IMR-90 (cell line): Measurements from ENCODE around the gene PITX1. TPM values are rescaled to one million over a fixed set of nuclear protein-coding genes. Genes with fewer than 3 reads are reported as not detected.

Experiments
- ATAC-seq: fragments of 200-7000 bp; cut with Tn5 transposase; 2 replicates; pipeline ENCODE4 v1.9.1; 2020; ENCODE audit warnings: low read depth, mild to moderate bottlenecking, moderate library complexity
- BruUV-seq: library from RNA; stranded (reverse); fragments of 400-500 nt; replicated peaks from 2 replicates; lab custom pipeline; 2021; lab: Mats Ljungman, UMichigan
- CTCF ChIA-PET: fragments of 300-600 bp; formaldehyde crosslinking; extraction: SDS; loops from one replicate; lab custom pipeline; 2021; ENCODE audit warnings: antibody characterized with exemption; lab: Yijun Ruan, JAX
- POLR2A ChIA-PET: fragments of 300-600 bp; sonication (Branson Sonifier 250); formaldehyde crosslinking; loops from one replicate; lab custom pipeline; 2022; ENCODE audit warnings: antibody characterized with exemption; ENCODE audit not compliant: unreplicated experiment; lab: Charles Lee
- DNase-seq: peaks from one replicate; pipeline ENCODE4 v3.0.0; 2013
- H2AFZ ChIP-seq: replicated peaks from 2 replicates; pipeline ENCODE3; 2013; ENCODE audit warnings: low read length, mild to moderate bottlenecking; ENCODE audit not compliant: poor library complexity
- H2AK5ac ChIP-seq: 2 replicates; pipeline ENCODE4 v1.6.1; 2013; ENCODE audit warnings: low read depth, low read length, inconsistent platforms
- H2AK9ac ChIP-seq: replicated peaks from 2 replicates; pipeline ENCODE3; 2013; ENCODE audit warnings: mild to moderate bottlenecking, low read depth, low read length, moderate library complexity; ENCODE audit not compliant: poor library complexity
- H2BK120ac ChIP-seq: 2 replicates; pipeline ENCODE4 v1.6.1; 2013; ENCODE audit warnings: low read depth, low read length, inconsistent platforms
- H2BK15ac ChIP-seq: 3 replicates; pipeline ENCODE4 v1.6.1; 2013; ENCODE audit warnings: low read depth, low read length, inconsistent platforms
- H2BK20ac ChIP-seq: 2 replicates; pipeline ENCODE4 v1.6.1; 2013; ENCODE audit warnings: low read depth, mild to moderate bottlenecking, inconsistent platforms, low read length, moderate library complexity
- H2BK5ac ChIP-seq: 2 replicates; pipeline ENCODE4 v1.6.1; 2013; ENCODE audit warnings: mild to moderate bottlenecking, low read depth, low read length, inconsistent platforms; ENCODE audit not compliant: poor library complexity, severe bottlenecking
- H3K14ac ChIP-seq: replicated peaks from 2 replicates; pipeline ENCODE4 v1.6.1; 2013; ENCODE audit warnings: low read depth, low read length, inconsistent platforms
- H3K18ac ChIP-seq: 2 replicates; pipeline ENCODE4 v1.6.1; 2013; ENCODE audit warnings: low read depth, low read length, control low read depth
- H3K23ac ChIP-seq: 2 replicates; pipeline ENCODE4 v1.6.1; 2013; ENCODE audit warnings: low read depth, low read length, inconsistent platforms
- H3K27ac ChIP-seq: 2 replicates; pipeline ENCODE4 v1.5.1; 2013; ENCODE audit warnings: mild to moderate bottlenecking, control low read depth, low read length; ENCODE audit not compliant: insufficient read depth
- H3K27me3 ChIP-seq: 2 replicates; pipeline ENCODE4 v1.6.1; 2013; ENCODE audit warnings: low read length; ENCODE audit not compliant: control insufficient read depth, insufficient read depth
- H3K36me3 ChIP-seq: 2 replicates; pipeline ENCODE4 v1.6.1; 2013; ENCODE audit warnings: low read length, mixed read lengths; ENCODE audit not compliant: control insufficient read depth, insufficient read depth
- H3K4ac ChIP-seq: 2 replicates; pipeline ENCODE4 v1.6.1; 2013; ENCODE audit warnings: low read depth, low read length, inconsistent platforms
- H3K4me1 ChIP-seq: 2 replicates; pipeline ENCODE4 v1.6.1; 2013; ENCODE audit warnings: low read length, mixed read lengths; ENCODE audit not compliant: control insufficient read depth, insufficient read depth
- H3K4me2 ChIP-seq: 2 replicates; pipeline ENCODE4 v1.6.1; 2013; ENCODE audit warnings: low read depth, mild to moderate bottlenecking, control low read depth, low read length, moderate library complexity
- H3K4me3 ChIP-seq: 2 replicates; pipeline ENCODE4 v1.5.1; 2013; ENCODE audit warnings: low read depth, mild to moderate bottlenecking, control low read depth, low read length, moderate library complexity; ENCODE audit not compliant: insufficient read depth
- H3K56ac ChIP-seq: 2 replicates; pipeline ENCODE4 v1.6.1; 2013; ENCODE audit warnings: low read length, inconsistent platforms; ENCODE audit not compliant: insufficient read depth; ENCODE audit errors: extremely low read depth
- H3K79me1 ChIP-seq, 2 experiments: 2 replicates each; pipeline ENCODE4 v1.6.1; 2013; ENCODE audit warnings: low read length in 2 of 2, inconsistent platforms in 1 of 2, low read depth in 1 of 2
- H3K9ac ChIP-seq: 2 replicates; pipeline ENCODE4 v1.6.1; 2013; ENCODE audit warnings: low read depth, low read length, control low read depth
- H3K9me1 ChIP-seq: 2 replicates; pipeline ENCODE4 v1.6.1; 2013; ENCODE audit warnings: low read length, inconsistent platforms; ENCODE audit not compliant: insufficient read depth
- H3K9me3 ChIP-seq: 2 replicates; pipeline ENCODE4 v1.6.1; 2013; ENCODE audit warnings: low read length; ENCODE audit not compliant: control insufficient read depth, insufficient read depth
- H4K20me1 ChIP-seq: 2 replicates; pipeline ENCODE4 v1.6.1; 2013; ENCODE audit warnings: low read length, inconsistent platforms; ENCODE audit not compliant: insufficient read depth
- H4K5ac ChIP-seq: 2 replicates; pipeline ENCODE4 v1.6.1; 2013; ENCODE audit warnings: mild to moderate bottlenecking, low read depth, low read length, control low read depth
- H4K8ac ChIP-seq, 2 experiments: 2 replicates each; pipeline ENCODE4 v1.6.1; 2013; ENCODE audit warnings: low read depth in 2 of 2, low read length in 2 of 2, control low read depth in 1 of 2, inconsistent platforms in 1 of 2
- H4K91ac ChIP-seq: 2 replicates; pipeline ENCODE4 v1.6.1; 2013; ENCODE audit warnings: low read depth, low read length, inconsistent platforms; ENCODE audit not compliant: insufficient read depth
- CHD1 ChIP-seq: IDR thresholded peaks from 2 replicates; pipeline ENCODE4 v1.6.1; 2012; ENCODE audit warnings: low read depth, low read length, improper control_type of control experiment
- MXI1 ChIP-seq: IDR thresholded peaks from 2 replicates; pipeline ENCODE4 v1.6.1; 2012; ENCODE audit warnings: low read depth, mild to moderate bottlenecking, low read length, moderate library complexity, borderline replicate concordance
- RAD21 ChIP-seq: IDR thresholded peaks from 2 replicates; pipeline ENCODE4 v1.6.1; 2012; ENCODE audit warnings: low read length, improper control_type of control experiment
- RCOR1 ChIP-seq: IDR thresholded peaks from 2 replicates; pipeline ENCODE4 v1.6.1; 2012; ENCODE audit warnings: mild to moderate bottlenecking, low read length, improper control_type of control experiment; ENCODE audit not compliant: insufficient replicate concordance
- SMC3 ChIP-seq: fragments of 150-350 bp; IDR thresholded peaks from 2 replicates; pipeline ENCODE4 v1.6.1; 2016; ENCODE audit warnings: low read depth, mild to moderate bottlenecking, antibody characterized with exemption, low read length, moderate library complexity
- WGBS, 2 experiments: methylation state at CpG; one replicate each; pipeline versions ENCODE4 v1.1.5 to v1.1.7; 2013; ENCODE audit warnings: missing lambda C conversion rate in 2 of 2; ENCODE audit not compliant: insufficient read length in 1 of 2; ENCODE audit errors: extremely low coverage in 2 of 2; 5-methylcytosine and 5-hydroxymethylcytosine counted together
- dilution Hi-C: fragments of 300-500 bp; cut with HindIII; formaldehyde crosslinking; loops from one replicate; pipeline ENCODE4 v1.14.3; 2018; ENCODE audit warnings: low sequenced_read_pairs; ENCODE audit not compliant: unreplicated experiment
- in situ Hi-C: fragments of 300-500 bp; cut with MboI; formaldehyde crosslinking; loops from 3 replicates; pipeline ENCODE4 v1.14.3; 2019; ENCODE audit warnings: low sequenced_read_pairs, inconsistent platforms, mixed read lengths
- intact Hi-C: fragments of 100-400 bp; cut with micrococcal nuclease; formaldehyde crosslinking; loops from 2 replicates; pipeline ENCODE4 v1.10.0; 2022
- polyA plus RNA-seq, 3 experiments: library from polyadenylated mRNA; depleted of rRNA; stranded (reverse); fragments of >200 nt; gene quantifications; 2 replicates each; pipeline ENCODE4 v1.2.3, GENCODE V29; 2012; ENCODE audit warnings: low replicate concordance in 1 of 3
- total RNA-seq: library from RNA; depleted of rRNA; stranded (reverse); fragments of >200 nt; gene quantifications from 2 replicates; pipeline ENCODE4 v1.2.3, GENCODE V29; 2012

The PITX1 gene
- total and polyA plus RNA-seq, 2 of the 4 experiments (the other 2 are of a cell fraction): 10.4 to 29.8 TPM

DNA sequence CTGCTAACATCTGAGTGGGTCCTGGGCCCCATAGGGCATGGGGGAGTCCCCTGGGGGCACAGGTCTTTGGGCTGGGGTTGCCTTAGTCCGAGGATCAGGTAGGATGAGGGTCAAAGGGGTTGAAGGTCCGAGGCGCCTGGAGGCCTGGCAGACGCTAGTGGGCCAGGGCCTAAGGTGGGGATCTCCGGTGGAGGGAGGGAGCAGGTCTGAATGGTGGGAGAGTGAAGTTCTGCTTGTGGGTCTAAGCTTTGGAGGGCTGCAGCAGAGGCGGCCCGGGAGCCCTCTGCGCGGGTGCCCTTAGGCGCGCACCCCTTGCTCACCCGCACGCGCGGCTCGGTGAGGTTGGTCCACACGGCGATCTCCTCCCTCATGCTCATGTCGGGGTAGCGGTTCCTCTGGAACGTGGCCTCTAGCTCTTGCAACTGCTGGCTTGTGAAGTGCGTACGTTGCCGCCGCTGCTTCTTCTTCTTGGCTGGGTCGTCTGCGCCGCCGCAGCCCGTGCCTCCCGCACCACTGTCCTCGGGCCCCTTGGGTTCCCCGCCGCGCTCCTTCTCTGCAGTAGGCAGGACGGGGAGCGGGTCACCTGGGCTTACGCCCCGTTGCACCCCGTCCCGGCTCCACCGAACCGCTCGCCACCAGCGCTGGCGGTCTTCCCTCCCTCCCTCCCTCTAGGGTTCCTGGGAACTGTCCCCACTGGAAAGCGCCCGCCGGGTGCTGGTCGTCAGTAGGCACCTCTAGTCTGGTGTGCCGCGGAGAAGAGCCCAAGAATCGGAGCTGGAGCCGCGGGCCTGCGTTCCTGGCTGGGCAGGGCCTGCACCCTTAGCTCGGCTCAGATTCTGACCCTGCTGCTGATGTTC is 2.8 kb downstream of the PITX1 start:
- peak overlapping the region; percentile 61 to 69; a peak in 2 of 4 replicates for H4K8ac ChIP-seq
- peaks cover 7% of the 10 kb centered on the region for H3K9me3 ChIP-seq
- intact Hi-C loops: loop anchor here (5.0 kb wide), 2 partner anchors 176 to 231 kb away; no protein-coding TSS in a partner anchor
- H3K9me1 ChIP-seq: peaks cover 3% of the 10 kb centered on the region; the same call in 1 of the 2 replicates
- H2BK20ac ChIP-seq: no peak overlapping the region
- no peak overlapping the region; the same call in 1 of the 2 replicates for H3K18ac ChIP-seq
- H3K4me3 ChIP-seq: peak overlapping the region; percentile 60
- H3K27me3 ChIP-seq: no peaks in the 10 kb centered on the region
- peak overlapping the region; percentile 18; the same call in 1 of the 2 replicates for H3K14ac ChIP-seq
- H3K27ac ChIP-seq: peak overlapping the region; percentile 91
- TF ChIP-seq CHD1: no peak
- no peak for TF ChIP-seq MXI1
- no peak for TF ChIP-seq SMC3
- TF ChIP-seq RCOR1: no peak
- TF ChIP-seq RAD21: no peak
- H2BK15ac ChIP-seq: no peak overlapping the region
- H3K56ac ChIP-seq: no peak overlapping the region; the same call in 1 of the 2 replicates
- H2AK9ac ChIP-seq: peak overlapping the region; percentile 60
- H3K4me1 ChIP-seq: peaks cover 25% of the 10 kb centered on the region; the same call in 1 of the 2 replicates
- 52% methylated on average over 21 of the region's 57 CpGs; no CpG with 5 or more reads in 1 of the 2 experiments for WGBS, 2 experiments
- H2BK5ac ChIP-seq: peak overlapping the region; percentile 3
- peaks cover 28% of the 10 kb centered on the region for H4K20me1 ChIP-seq
- BruUV-seq: no TSS peak
- H4K5ac ChIP-seq: peak overlapping the region; percentile 30; the same call in 1 of the 2 replicates
- ATAC-seq (no peak), DNase-seq (peak; percentile 18)
- peak overlapping the region; percentile 1; the same call in 1 of the 2 replicates for H4K91ac ChIP-seq
- H2AFZ ChIP-seq: peak overlapping the region; percentile 28
- dilution Hi-C loops: no loop called here
- H3K79me1 ChIP-seq: peaks cover 3 to 43% of the 10 kb centered on the region in 2 experiments; a peak in 3 of 4 replicates
- H3K23ac ChIP-seq: peak overlapping the region; percentile 45
- in situ Hi-C loops: no loop called here
- CTCF ChIA-PET: no interaction called here
- POLR2A ChIA-PET: interaction anchor here (0.7 to 1.0 kb wide), 2 partner anchors 291 to 399 kb away, joined by 4 to 16 read pairs; no protein-coding TSS in a partner anchor
- H3K9ac ChIP-seq: peak overlapping the region; percentile 95
- peak overlapping the region; percentile 28 for H2AK5ac ChIP-seq
- H2BK120ac ChIP-seq: no peak overlapping the region
- peaks cover 40% of the 10 kb centered on the region for H3K36me3 ChIP-seq
- H3K4me2 ChIP-seq: peak overlapping the region; percentile 88
- H3K4ac ChIP-seq: peak overlapping the region; percentile 53
